ENCODE results near the gene PPP1R14C.

DNA sequence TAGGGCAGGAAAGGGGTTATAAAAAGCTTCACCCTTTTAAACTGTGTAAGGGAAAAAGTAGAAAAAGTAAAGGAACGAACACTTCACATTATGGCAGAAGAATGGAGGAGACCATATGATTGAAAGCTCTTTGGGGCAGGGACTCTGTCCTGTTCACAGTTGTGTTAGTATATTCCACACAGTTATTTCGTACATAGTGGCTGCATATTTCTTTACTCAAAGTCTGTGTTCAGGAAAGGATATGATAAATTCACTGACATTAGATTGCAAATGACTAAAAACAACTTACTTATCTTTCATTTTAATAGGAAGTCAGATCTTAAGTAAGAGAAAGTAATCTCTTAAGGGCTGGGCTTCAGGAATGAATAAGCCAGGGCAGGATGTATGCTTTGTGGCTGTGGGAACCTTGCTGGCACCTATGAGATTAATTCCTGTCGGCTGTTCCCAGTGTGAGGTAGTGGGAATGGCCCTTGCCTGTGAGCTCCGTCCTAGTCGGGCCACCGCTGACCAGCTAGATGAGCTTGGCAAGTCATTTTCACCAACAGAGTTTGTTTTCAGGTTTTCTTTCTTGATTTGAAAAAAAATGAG, 11.2 kb downstream of the PPP1R14C start:
- TF ChIP-seq POLR2A (IDR thresholded peaks at IDR 0.05): no peak
- TF ChIP-seq, protein P1, sequence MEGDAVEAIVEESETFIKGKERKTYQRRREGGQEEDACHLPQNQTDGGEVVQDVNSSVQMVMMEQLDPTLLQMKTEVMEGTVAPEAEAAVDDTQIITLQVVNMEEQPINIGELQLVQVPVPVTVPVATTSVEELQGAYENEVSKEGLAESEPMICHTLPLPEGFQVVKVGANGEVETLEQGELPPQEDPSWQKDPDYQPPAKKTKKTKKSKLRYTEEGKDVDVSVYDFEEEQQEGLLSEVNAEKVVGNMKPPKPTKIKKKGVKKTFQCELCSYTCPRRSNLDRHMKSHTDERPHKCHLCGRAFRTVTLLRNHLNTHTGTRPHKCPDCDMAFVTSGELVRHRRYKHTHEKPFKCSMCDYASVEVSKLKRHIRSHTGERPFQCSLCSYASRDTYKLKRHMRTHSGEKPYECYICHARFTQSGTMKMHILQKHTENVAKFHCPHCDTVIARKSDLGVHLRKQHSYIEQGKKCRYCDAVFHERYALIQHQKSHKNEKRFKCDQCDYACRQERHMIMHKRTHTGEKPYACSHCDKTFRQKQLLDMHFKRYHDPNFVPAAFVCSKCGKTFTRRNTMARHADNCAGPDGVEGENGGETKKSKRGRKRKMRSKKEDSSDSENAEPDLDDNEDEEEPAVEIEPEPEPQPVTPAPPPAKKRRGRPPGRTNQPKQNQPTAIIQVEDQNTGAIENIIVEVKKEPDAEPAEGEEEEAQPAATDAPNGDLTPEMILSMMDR (IDR thresholded peaks at IDR 0.05): no peak
